Ectodermal cell (in vitro differentiated cells): ENCODE measurements around the gene EPS8.
A peak's percentile ranks its signal among the peaks of the same experiment; 100 is the strongest.

Source experiments
- H3K27ac ChIP-seq: 2 replicates; pipeline ENCODE4 v1.7.0; 2013; ENCODE audit warnings: mild to moderate bottlenecking, low read depth, low read length; ENCODE audit not compliant: insufficient read depth, poor library complexity, severe bottlenecking
- H3K27me3 ChIP-seq: 2 replicates; pipeline ENCODE4 v1.7.0; 2013; ENCODE audit warnings: mild to moderate bottlenecking, low read length; ENCODE audit not compliant: insufficient read depth, control insufficient read depth, poor library complexity, severe bottlenecking
- H3K36me3 ChIP-seq: one replicate; pipeline ENCODE4 v1.7.0; 2013; ENCODE audit warnings: low read length; ENCODE audit not compliant: control insufficient read depth, insufficient read depth
- H3K4me1 ChIP-seq: one replicate; pipeline ENCODE4 v1.7.0; 2013; ENCODE audit warnings: low read length; ENCODE audit not compliant: control insufficient read depth, insufficient read depth
- H3K4me3 ChIP-seq: 2 replicates; pipeline ENCODE4 v1.7.0; 2013; ENCODE audit warnings: low read depth, low read length, control low read depth; ENCODE audit not compliant: insufficient read depth
- H3K9me3 ChIP-seq: 2 replicates; pipeline ENCODE4 v1.7.0; 2013; ENCODE audit warnings: mild to moderate bottlenecking, low read length, moderate library complexity; ENCODE audit not compliant: control insufficient read depth
- WGBS, 2 experiments: methylation state at CpG; one replicate each; pipeline ENCODE4 v1.1.7; 2013; ENCODE audit warnings: missing lambda C conversion rate in 2 of 2; 5-methylcytosine and 5-hydroxymethylcytosine counted together

Gene EPS8

GRCh38 chr12:15697201-15697600 is 92.0 kb downstream of the EPS8 start:
- WGBS, 2 experiments: 81 to 93% methylated on average over 2 of the region's 2 CpGs
- no peak overlapping the region for H3K27ac ChIP-seq
- peaks cover 3% of the 10 kb centered on the region for H3K4me1 ChIP-seq
- H3K27me3 ChIP-seq: no peaks in the 10 kb centered on the region
- H3K9me3 ChIP-seq: no peaks in the 10 kb centered on the region
- no peak overlapping the region for H3K4me3 ChIP-seq
- no peaks in the 10 kb centered on the region for H3K36me3 ChIP-seq

- Histone ChIP-seq H3K36me3 (no peaks in the 10 kb centered on the region), H3K27ac (no peak overlapping the region), H3K27me3 (no peaks in the 10 kb centered on the region), H3K4me1 (no peaks in the 10 kb centered on the region), H3K4me3 (no peak overlapping the region), H3K9me3 (no peaks in the 10 kb centered on the region)
- WGBS, 2 experiments: 86 to 89% methylated on average over 1 to 2 of the region's 2 CpGs
These were observed 95.8 kb downstream of the EPS8 start for GRCh38 chr12:15693228-15693911.

GRCh38 chr12:15691388-15691787 is 97.8 kb downstream of the EPS8 start:
- Histone ChIP-seq H3K27ac (no peak overlapping the region), H3K27me3 (no peaks in the 10 kb centered on the region)

GRCh38 chr12:15690320-15690719 is 98.9 kb downstream of the EPS8 start:
- no peaks in the 10 kb centered on the region for H3K9me3 ChIP-seq
- H3K27ac ChIP-seq: no peak overlapping the region
- H3K4me3 ChIP-seq: no peak overlapping the region
- no peaks in the 10 kb centered on the region for H3K4me1 ChIP-seq
- 100% methylated on average over 1 of the region's 1 CpG for WGBS, 2 experiments
- H3K27me3 ChIP-seq: no peaks in the 10 kb centered on the region
- H3K36me3 ChIP-seq: no peaks in the 10 kb centered on the region

More at GRCh38 chr12:15691388-15691787, 97.8 kb downstream of the EPS8 start:
- Histone ChIP-seq H3K4me3 (no peak overlapping the region), H3K36me3 (no peaks in the 10 kb centered on the region), H3K9me3 (no peaks in the 10 kb centered on the region), H3K4me1 (no peaks in the 10 kb centered on the region)
- WGBS, 2 experiments: 95% methylated on average over 4 of the region's 4 CpGs

- no peaks in the 10 kb centered on the region for H3K4me1 ChIP-seq
- H3K27ac ChIP-seq: no peak overlapping the region
- no peaks in the 10 kb centered on the region for H3K36me3 ChIP-seq
- no peaks in the 10 kb centered on the region for H3K9me3 ChIP-seq
- H3K4me3 ChIP-seq: no peak overlapping the region
- H3K27me3 ChIP-seq: no peaks in the 10 kb centered on the region
- WGBS, 2 experiments: 93 to 95% methylated on average over 2 to 4 of the region's 4 CpGs
These were observed 99.4 kb downstream of the EPS8 start for GRCh38 chr12:15689751-15690191.

GRCh38 chr12:15688838-15689625 is 100.2 kb downstream of the EPS8 start:
- H3K36me3 ChIP-seq: no peaks in the 10 kb centered on the region
- H3K27ac ChIP-seq: peak overlapping the region; percentile 41
- H3K4me1 ChIP-seq: no peaks in the 10 kb centered on the region
- WGBS, 2 experiments: 35 to 39% methylated on average over 5 of the region's 6 CpGs
- H3K4me3 ChIP-seq: no peak overlapping the region
- H3K9me3 ChIP-seq: no peaks in the 10 kb centered on the region
- no peaks in the 10 kb centered on the region for H3K27me3 ChIP-seq

GRCh38 chr12:15688202-15688736 is 100.9 kb downstream of the EPS8 start:
- no peaks in the 10 kb centered on the region for H3K4me1 ChIP-seq
- WGBS, 2 experiments: 90 to 91% methylated on average over 8 of the region's 8 CpGs
- H3K27ac ChIP-seq: peak overlapping the region; percentile 41

GRCh38 chr12:15687583-15687982 is 101.6 kb downstream of the EPS8 start:
- Histone ChIP-seq H3K36me3 (no peaks in the 10 kb centered on the region), H3K27me3 (no peaks in the 10 kb centered on the region), H3K27ac (no peak overlapping the region), H3K4me1 (no peaks in the 10 kb centered on the region), H3K4me3 (no peak overlapping the region), H3K9me3 (no peaks in the 10 kb centered on the region)

More at GRCh38 chr12:15688202-15688736, 100.9 kb downstream of the EPS8 start:
- Histone ChIP-seq H3K4me3 (no peak overlapping the region), H3K27me3 (no peaks in the 10 kb centered on the region), H3K36me3 (no peaks in the 10 kb centered on the region), H3K9me3 (no peaks in the 10 kb centered on the region)

GRCh38 chr12:15684896-15685658 is 104.1 kb downstream of the EPS8 start:
- Histone ChIP-seq H3K4me1 (no peaks in the 10 kb centered on the region), H3K27ac (no peak overlapping the region), H3K4me3 (no peak overlapping the region), H3K27me3 (no peaks in the 10 kb centered on the region), H3K9me3 (no peaks in the 10 kb centered on the region), H3K36me3 (no peaks in the 10 kb centered on the region)
- WGBS, 2 experiments: 97 to 98% methylated on average over 6 of the region's 6 CpGs

- peaks cover 5% of the 10 kb centered on the region for H3K4me1 ChIP-seq
- H3K27me3 ChIP-seq: no peaks in the 10 kb centered on the region
- no peak overlapping the region for H3K4me3 ChIP-seq
- no peaks in the 10 kb centered on the region for H3K9me3 ChIP-seq
- H3K36me3 ChIP-seq: no peaks in the 10 kb centered on the region
- H3K27ac ChIP-seq: no peak overlapping the region
These were observed 106.4 kb downstream of the EPS8 start for GRCh38 chr12:15682826-15683225.
